ENCODE results near the gene LAMC2.

- TF ChIP-seq CTCF (IDR thresholded peaks at IDR 0.05) = no peak
- TF ChIP-seq POLR2A (IDR thresholded peaks at IDR 0.05) = no peak
Measured at GRCh38 chr1:183159960-183160359, 26.1 kb upstream of the LAMC2 start.
